Measurements from ENCODE around the gene LRRD1. TPM values are rescaled to one million over a fixed set of nuclear protein-coding genes. Genes with fewer than 3 reads are reported as not detected.
"Not testable (repeated sequence)": the region's sequence is repeated elsewhere in the genome, so short reads cannot be mapped to it uniquely, and the experiment has no call there.

Gene LRRD1
- total and polyA plus RNA-seq, 2 of the 4 experiments (the other 2 are of a cell fraction), result under 0.01 to 0.02 TPM

DNA sequence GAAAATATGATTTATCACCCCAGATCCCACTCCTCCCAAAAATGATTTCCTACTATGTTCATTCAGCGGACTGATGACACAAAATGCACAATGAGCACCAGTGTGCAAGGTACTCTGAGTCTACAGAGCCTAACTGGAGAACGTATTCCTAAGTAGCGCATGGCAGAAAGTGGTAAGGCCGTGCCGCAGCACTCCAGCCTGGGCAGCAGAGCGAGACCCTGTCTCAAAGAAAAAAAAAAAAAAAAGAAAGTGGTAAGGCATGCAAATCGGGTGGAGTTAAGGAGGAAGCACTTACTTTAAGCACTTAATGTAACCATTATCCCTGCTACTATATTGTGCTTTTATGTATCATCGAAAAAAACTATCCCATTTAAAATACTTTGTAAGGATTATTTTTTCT, 70.1 kb downstream of the LRRD1 start:
- Histone ChIP-seq H3K4me3 (ENCODE audit: insufficient read depth, low read depth, low read length) (no peak overlapping the region), H3K14ac (replicated peaks; ENCODE audit: low read depth, low read length) (no peak overlapping the region), H3K23ac (ENCODE audit: low read depth, low read length) (no peak overlapping the region), H3K27ac (ENCODE audit: insufficient read depth, low read length) (no peak overlapping the region), H3K4ac (ENCODE audit: low read depth, low read length) (no peak overlapping the region), H3K9me3 (ENCODE audit: control insufficient read depth, insufficient read depth, low read length) (no peaks in the 10 kb centered on the region), H4K91ac (ENCODE audit: insufficient read depth, low read depth, low read length) (no peak overlapping the region), H4K5ac (ENCODE audit: low read depth, low read length) (no peak overlapping the region), H4K8ac (ENCODE audit: low read depth in 2 of 2, low read length in 2 of 2) (no peak overlapping the region), H3K18ac (ENCODE audit: low read depth, low read length) (no peak overlapping the region), H3K4me1 (ENCODE audit: control insufficient read depth, insufficient read depth, low read length) (no peaks in the 10 kb centered on the region), H2BK120ac (ENCODE audit: low read depth, low read length) (no peak overlapping the region), H2AK9ac (replicated peaks; ENCODE audit: low read depth, low read length, poor library complexity) (no peak overlapping the region), H4K20me1 (ENCODE audit: insufficient read depth, low read length) (no peaks in the 10 kb centered on the region), H2BK15ac (ENCODE audit: low read depth, low read length) (no peak overlapping the region), H2BK5ac (ENCODE audit: low read depth, low read length, poor library complexity, severe bottlenecking) (no peak overlapping the region), H3K36me3 (ENCODE audit: control insufficient read depth, insufficient read depth, low read length) (peaks cover 18% of the 10 kb centered on the region), H2AFZ (replicated peaks; ENCODE audit: low read length, poor library complexity) (no peak overlapping the region), H3K4me2 (ENCODE audit: low read depth, low read length) (no peak overlapping the region), H3K56ac (ENCODE audit: extremely low read depth, insufficient read depth, low read length) (no peak overlapping the region), H2AK5ac (ENCODE audit: low read depth, low read length) (no peak overlapping the region), H3K27me3 (ENCODE audit: control insufficient read depth, insufficient read depth, low read length) (no peaks in the 10 kb centered on the region), H3K9me1 (ENCODE audit: insufficient read depth, low read length) (no peaks in the 10 kb centered on the region), H3K79me1 (ENCODE audit: low read depth in 1 of 2, low read length in 2 of 2) (no peaks in the 10 kb centered on the region), H2BK20ac (ENCODE audit: low read depth, low read length) (no peak overlapping the region), H3K9ac (ENCODE audit: low read depth, low read length) (no peak overlapping the region)
- no peak for DNase-seq
- POLR2A ChIA-PET (ENCODE audit: unreplicated experiment), result no interaction called here
- intact Hi-C loops (cut with micrococcal nuclease) (no loop called here), dilution Hi-C loops (cut with HindIII; ENCODE audit: low sequenced_read_pairs, unreplicated experiment) (no loop called here), in situ Hi-C loops (cut with MboI; ENCODE audit: low sequenced_read_pairs) (no loop called here)
- WGBS, 2 experiments (ENCODE audit: extremely low coverage in 2 of 2, insufficient read length in 1 of 2), result no CpG with 5 or more reads among the region's 8 CpGs
- CTCF ChIA-PET, result no interaction called here
- BruUV-seq (replicated peaks), result no TSS peak
- TF ChIP-seq, protein P1, sequence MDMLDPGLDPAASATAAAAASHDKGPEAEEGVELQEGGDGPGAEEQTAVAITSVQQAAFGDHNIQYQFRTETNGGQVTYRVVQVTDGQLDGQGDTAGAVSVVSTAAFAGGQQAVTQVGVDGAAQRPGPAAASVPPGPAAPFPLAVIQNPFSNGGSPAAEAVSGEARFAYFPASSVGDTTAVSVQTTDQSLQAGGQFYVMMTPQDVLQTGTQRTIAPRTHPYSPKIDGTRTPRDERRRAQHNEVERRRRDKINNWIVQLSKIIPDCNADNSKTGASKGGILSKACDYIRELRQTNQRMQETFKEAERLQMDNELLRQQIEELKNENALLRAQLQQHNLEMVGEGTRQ (IDR thresholded peaks at IDR 0.05; ENCODE audit: low read depth, low read length), result no peak
- TF ChIP-seq CHD1 (IDR thresholded peaks at IDR 0.05; ENCODE audit: low read depth, low read length), result no peak
- no peak for ATAC-seq (ENCODE audit: low read depth)

DNA sequence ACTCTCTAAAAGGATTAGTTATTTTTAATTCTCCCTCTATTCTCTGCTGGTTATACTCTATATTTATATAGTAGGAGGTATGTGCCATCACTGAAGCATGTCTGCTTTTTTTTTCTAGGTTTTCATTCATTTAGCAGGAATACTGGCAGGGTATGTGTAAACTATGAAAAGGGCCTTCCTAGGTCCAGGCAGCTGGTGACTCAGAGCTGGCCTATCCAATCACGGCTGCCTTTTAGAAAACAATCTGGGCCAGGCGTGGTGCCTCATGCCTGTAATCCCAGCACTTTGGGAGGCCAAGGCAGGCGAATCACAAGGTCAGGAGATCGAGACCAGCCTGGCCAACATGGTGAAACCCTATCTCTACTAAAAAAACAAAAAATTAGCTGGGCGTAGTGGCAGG, 76.1 kb downstream of the LRRD1 start:
- in situ Hi-C loops (cut with MboI; ENCODE audit: low sequenced_read_pairs); H4K91ac ChIP-seq (ENCODE audit: insufficient read depth, low read depth, low read length): not testable (repeated sequence)

More for the DNA sequence above, 76.1 kb downstream of the LRRD1 start:
- H3K18ac ChIP-seq (ENCODE audit: low read depth, low read length); H3K27ac ChIP-seq (ENCODE audit: insufficient read depth, low read length); H3K4me1 ChIP-seq (ENCODE audit: control insufficient read depth, insufficient read depth, low read length); CTCF ChIA-PET; H3K79me1 ChIP-seq (ENCODE audit: low read depth in 1 of 2, low read length in 2 of 2); H3K56ac ChIP-seq (ENCODE audit: extremely low read depth, insufficient read depth, low read length); H3K14ac ChIP-seq (replicated peaks; ENCODE audit: low read depth, low read length); H2BK20ac ChIP-seq (ENCODE audit: low read depth, low read length); H3K4me3 ChIP-seq (ENCODE audit: insufficient read depth, low read depth, low read length); dilution Hi-C loops (cut with HindIII; ENCODE audit: low sequenced_read_pairs, unreplicated experiment); intact Hi-C loops (cut with micrococcal nuclease); H2AK9ac ChIP-seq (replicated peaks; ENCODE audit: low read depth, low read length, poor library complexity); H4K20me1 ChIP-seq (ENCODE audit: insufficient read depth, low read length); H3K4ac ChIP-seq (ENCODE audit: low read depth, low read length); H2BK120ac ChIP-seq (ENCODE audit: low read depth, low read length); H3K9me1 ChIP-seq (ENCODE audit: insufficient read depth, low read length); H2BK15ac ChIP-seq (ENCODE audit: low read depth, low read length); H2AFZ ChIP-seq (replicated peaks; ENCODE audit: low read length, poor library complexity); H3K9ac ChIP-seq (ENCODE audit: low read depth, low read length); H3K9me3 ChIP-seq (ENCODE audit: control insufficient read depth, insufficient read depth, low read length); H4K8ac ChIP-seq (ENCODE audit: low read depth in 2 of 2, low read length in 2 of 2); H2AK5ac ChIP-seq (ENCODE audit: low read depth, low read length); POLR2A ChIA-PET (ENCODE audit: unreplicated experiment); H3K27me3 ChIP-seq (ENCODE audit: control insufficient read depth, insufficient read depth, low read length); H4K5ac ChIP-seq (ENCODE audit: low read depth, low read length); BruUV-seq (replicated peaks); H3K4me2 ChIP-seq (ENCODE audit: low read depth, low read length); H3K23ac ChIP-seq (ENCODE audit: low read depth, low read length); H2BK5ac ChIP-seq (ENCODE audit: low read depth, low read length, poor library complexity, severe bottlenecking): not testable (repeated sequence)
- ATAC-seq (ENCODE audit: low read depth) (peak; percentile 97), DNase-seq (peak; percentile 88)
- H3K36me3 ChIP-seq (ENCODE audit: control insufficient read depth, insufficient read depth, low read length), result peaks cover 33% of the 10 kb centered on the region
- WGBS, 2 experiments (ENCODE audit: extremely low coverage in 2 of 2, insufficient read length in 1 of 2), result 38% methylated on average over 2 of the region's 5 CpGs; no CpG with 5 or more reads in 1 of the 2 experiments
